ENCODE measurements around the gene PPFIBP2. TPM values are rescaled to one million over a fixed set of nuclear protein-coding genes. Genes with fewer than 3 reads are reported as not detected.

PPFIBP2 gene
- total RNA-seq: 10 to 100 TPM; 63.5 to 81.1 TPM
- long read RNA-seq, transcript PPFIBP2-216 (20 exons, 2,965 nt): major isoform, 10 of 30 reads
- long read RNA-seq, partial matches to known transcripts: 8 of 30 reads
- long read RNA-seq, other reads (novel, unspliced or antisense): 10 of 30 reads

DNA sequence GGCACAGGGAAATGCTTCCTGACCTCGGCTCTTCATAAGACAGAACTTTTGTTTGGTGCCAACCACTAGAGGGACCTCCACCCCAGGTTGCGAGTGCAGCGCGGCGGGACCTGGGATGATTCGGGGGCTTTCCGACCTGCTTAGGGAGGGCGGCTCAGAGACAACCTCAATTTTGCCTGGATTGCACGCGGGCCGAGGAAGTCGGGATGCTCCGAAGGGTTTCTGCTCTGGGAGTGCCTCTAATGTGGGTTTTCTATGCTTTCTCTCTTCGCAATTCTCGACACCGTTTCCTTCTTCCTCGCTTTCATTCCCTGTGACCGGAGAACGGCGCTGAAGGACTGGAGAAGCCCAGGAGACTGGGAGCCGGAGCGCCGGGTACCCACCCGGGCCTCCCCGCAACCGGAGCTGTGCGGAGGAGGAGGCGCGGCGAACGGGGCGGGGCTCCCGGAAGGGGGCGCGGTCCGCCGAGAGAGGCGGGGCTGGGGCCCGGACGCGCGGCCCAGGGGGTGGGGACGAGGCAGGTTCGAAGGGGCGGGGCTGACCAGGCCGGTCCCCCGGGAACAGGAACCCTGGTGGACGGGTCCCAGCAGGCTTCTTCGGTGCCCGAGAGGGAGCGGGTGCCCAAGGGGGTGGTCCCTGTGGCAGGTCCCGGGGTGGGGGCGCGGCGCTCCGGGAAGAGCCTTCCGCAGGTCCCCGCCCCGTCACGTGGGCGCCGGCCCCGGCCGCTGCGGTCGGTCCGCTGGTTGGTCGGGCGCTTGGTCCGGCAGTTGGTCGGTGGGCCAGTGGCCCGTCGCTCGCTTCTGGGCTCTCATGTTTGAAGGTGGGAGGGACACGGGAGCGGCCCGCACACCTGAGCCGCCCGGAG is at the start of gene PPFIBP2:
TSS of gene PPFIBP2 (plus strand) at position 766 of the 865 bp plus-strand sequence. CDS start 35,477 bp downstream, outside the sequence.
- intact Hi-C loops (cut with DNase I, micrococcal nuclease): no loop called here
- DNase-seq (peak; percentile 85 to 89), ATAC-seq (peak; percentile 89)

DNA sequence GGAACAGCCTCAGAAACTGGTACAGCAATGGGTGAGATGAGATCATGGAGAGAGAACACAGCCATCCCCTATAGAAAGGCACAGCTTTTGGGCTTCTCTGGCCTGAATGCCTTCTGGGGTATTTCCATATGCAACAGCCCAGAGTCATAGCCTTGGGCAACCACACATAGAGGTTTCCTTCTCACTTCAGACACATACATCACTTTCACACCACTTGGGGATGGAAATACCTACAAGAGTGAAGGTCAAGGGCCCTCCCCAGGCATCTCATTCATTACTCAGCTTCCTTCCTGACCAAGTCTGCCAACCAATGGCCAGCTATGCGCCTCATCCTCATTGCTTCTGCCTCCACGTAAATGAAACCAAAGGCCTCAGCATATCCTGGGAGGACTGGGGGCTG is 46.1 kb upstream of the PPFIBP2 start:
- ATAC-seq (no peak), DNase-seq (no peak)
- intact Hi-C loops (cut with DNase I, micrococcal nuclease): no loop called here

DNA sequence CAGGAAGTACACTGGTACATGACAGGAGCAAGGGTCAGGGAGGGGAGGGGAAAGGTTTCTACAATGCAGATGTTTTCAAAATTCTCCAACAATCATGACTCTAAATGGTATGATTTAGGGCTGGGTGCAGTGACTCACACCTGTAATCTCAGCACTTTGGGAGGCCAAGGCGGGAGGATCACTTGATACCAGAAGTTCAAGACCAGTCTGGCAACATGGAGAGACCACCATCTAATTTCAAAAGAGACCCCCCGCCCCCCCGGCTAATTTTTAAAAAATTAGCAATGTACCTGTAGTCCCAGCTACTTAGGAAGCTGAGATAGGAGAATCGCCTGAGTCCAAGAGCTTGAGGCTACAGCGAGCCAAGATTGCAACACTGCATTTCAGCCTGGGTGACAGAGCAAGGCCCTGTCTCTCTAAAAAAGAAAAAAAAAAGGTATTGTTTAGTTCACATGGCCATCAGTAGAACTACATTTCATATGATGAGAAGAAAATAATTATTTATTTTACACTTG is 44.4 kb upstream of the PPFIBP2 start:
- ATAC-seq (no peak), DNase-seq (no peak)
- intact Hi-C loops (cut with DNase I, micrococcal nuclease): no loop called here

DNA sequence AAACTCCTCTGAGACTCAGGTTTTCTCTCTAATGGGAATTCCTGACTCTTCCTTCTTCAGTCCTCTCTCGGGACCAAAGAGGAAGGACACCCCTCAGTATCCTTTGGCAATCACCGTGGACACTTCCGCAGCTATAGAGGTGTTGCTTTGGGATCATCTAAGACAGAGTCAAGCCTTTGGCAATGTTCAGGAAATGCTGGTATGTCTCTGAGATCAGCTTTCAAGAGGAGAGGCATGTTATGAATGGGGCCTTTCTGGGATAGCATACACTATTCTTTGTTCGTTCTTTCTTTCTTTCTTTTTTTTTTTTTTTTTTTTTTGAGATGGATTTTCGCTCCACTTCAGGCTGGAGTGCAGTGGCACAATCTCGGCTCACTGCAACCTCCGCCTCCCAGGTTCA is 42.7 kb upstream of the PPFIBP2 start:
- no peak for DNase-seq
- no peak for ATAC-seq
- intact Hi-C loops (cut with DNase I, micrococcal nuclease): no loop called here

DNA sequence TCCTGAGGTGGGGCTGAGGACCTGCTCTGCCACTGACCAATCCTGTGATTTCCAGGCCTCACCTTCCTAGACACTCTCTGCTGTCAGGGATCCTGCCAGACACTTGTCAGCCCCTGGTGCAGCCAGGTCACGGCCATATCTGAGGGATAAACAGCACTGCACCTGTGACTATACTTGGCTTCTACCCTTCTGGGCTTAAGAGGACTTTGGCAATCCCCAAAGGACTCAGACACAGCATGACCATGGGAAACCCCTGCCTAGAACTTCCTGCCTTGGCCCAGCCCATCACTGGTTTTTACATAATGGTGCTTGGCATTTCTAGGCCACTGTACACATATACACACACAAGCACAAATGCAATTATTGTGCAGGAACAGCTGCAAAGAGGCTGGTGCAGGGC is 40.1 kb upstream of the PPFIBP2 start:
- ATAC-seq (no peak), DNase-seq (no peak)
- intact Hi-C loops (cut with DNase I, micrococcal nuclease): no loop called here

DNA sequence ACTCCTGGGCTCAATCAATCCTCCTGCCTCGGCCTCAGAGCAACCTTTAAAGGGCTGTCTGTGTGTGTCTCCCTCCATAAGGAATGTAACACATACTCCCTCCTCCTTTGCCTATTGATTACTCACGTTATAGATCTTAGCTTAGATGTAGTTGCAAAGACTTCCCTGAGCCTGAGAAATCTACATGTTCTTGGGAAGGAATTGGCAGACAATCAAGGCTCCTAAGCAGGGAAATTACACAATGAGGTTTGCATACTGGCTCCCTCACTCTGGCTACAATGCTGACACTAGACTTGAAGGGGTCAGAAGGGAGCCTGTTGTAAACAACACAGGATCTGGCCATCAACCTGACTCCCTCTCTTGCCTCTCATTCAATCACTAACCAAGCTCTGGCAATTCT is 33.7 kb upstream of the PPFIBP2 start:
- DNase-seq (no peak), ATAC-seq (no peak)
- intact Hi-C loops (cut with DNase I, micrococcal nuclease): no loop called here

DNA sequence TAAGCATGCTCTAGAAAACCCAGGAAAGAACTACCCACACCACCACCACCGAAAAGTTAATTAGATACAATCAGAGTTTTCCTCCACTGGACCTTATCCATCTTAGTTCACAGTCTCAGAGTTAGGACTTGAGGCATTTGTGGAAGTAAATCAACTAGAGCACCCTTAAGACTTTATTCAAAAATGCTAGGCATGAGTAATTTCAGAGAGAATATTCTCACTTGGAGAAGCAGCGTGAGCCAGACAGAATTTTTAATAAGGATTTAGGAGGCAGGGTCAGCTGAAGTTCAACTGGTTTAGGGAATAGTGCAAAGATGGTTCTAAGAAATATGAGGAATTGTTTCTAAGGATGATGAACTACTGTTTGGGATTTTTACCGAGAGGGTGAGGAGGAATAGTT is 29.7 kb upstream of the PPFIBP2 start:
- ATAC-seq: no peak
- intact Hi-C loops (cut with DNase I, micrococcal nuclease): no loop called here
- DNase-seq: no peak

DNA sequence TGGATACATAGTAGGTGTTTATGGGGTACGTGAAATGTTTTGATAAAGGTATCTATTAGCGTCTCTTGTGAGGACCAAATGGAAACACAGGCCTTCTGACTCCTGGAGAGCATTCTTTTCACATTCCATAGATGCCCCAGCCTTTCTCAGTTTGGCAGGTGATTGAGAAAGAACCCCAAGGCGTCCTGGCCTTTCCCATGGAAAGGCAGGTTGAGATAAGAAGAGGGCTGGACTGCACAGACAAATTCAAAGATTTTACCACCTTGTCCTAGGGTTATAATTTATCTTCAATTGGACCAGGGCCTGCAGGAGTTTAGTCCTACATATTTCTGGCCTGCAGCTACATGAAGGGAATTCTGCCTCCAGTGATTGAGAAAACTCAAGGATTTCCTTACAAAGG is 29.2 kb upstream of the PPFIBP2 start:
- intact Hi-C loops (cut with DNase I, micrococcal nuclease): no loop called here
- no peak for ATAC-seq
- DNase-seq: no peak

DNA sequence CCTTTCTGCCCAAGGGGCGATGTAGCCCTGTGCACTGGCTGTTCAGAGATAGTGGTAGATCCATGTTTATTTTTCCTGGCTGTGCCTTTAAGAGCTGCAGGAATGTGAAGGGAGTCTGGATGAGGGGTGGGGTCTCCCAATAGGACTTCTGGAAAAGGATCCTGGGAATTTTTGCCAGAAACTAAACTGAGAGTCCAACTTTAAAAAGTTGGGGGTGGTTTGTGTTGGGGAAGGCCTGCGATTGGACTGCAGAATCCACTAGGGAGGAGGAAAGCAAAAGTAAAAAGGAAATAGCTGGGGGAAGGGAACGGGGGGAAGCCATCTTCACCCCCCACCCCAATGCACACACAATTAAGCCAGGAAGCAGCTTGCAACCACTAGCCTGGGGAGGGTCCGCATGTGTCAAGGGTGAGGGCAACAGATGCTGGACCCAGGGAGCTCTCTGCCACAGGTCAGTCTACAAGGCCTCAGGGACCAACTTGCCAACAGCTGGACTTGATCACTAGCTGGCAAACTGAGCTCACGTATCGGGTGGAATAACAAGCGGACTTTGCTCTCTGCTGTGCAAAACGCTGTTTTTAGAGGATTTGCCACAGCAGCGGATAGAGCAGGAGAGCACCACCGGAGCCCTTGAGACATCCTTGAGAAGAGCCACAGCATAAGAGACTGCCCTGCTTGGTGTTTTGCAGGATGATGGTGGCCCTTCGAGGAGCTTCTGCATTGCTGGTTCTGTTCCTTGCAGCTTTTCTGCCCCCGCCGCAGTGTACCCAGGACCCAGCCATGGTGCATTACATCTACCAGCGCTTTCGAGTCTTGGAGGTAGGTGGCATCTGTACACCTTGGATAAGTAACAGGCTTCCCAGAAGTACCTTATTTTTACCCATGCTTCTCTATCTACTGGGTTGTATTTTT is 28.4 kb upstream of the PPFIBP2 start, which contains the start of gene OLFML1:
TSS of gene OLFML1 (plus strand) at position 321 of the 912 bp plus-strand sequence. CDS start at position 691, 370 bp downstream.
- intact Hi-C loops (cut with DNase I, micrococcal nuclease): no loop called here
- no peak for ATAC-seq
- DNase-seq: no peak

DNA sequence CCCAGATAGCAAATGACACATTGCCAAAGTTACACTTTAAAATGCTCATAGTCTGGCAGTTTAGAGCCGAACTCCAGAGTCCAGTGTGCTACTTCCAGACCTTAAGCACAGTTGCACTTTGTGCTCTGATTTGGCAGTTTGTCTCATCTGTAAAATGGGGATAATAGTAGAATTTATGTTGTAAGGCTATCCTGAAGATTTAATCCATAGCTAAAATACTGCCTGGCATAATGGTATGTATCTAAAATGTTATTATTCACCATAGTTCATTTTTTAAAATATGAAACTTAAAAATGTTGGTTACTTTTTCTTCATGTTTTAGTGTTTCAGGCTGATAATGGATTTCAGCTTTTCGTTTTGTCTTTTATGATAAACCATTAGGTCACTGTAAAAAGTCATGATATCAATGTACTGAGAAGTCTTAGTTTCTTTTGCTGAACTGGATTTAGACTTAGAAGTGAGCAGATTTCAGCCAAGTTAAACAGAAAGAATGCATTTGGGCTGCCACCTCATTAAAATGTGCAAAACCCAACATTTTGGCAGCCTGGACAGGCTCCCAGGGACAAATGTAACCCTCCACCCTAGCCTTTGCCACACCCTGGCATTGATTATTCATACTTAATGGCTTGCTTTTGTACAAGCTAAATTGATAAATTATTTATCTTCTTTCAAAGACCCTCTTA is 27.6 kb upstream of the PPFIBP2 start:
- DNase-seq (no peak), ATAC-seq (no peak)
- intact Hi-C loops (cut with DNase I, micrococcal nuclease): no loop called here

DNA sequence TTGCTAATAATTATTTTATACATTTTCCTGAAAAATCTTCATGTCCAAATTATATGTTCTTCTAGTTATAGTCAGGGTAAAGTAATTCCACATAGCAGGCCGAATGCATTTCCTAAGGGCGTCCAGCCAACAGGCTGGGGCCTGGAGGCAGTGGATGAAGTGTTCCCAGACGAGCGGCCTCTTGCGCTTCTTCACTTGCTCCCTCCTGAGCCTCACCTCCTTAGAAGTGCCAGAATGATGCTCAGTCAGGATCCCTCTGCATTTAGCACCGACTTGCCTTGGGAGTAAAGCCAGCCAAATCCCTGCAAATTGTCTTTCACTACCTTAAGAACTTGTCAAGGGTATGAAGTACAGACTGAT is 27.0 kb upstream of the PPFIBP2 start:
- intact Hi-C loops (cut with DNase I, micrococcal nuclease): no loop called here
- ATAC-seq (no peak), DNase-seq (no peak)

DNA sequence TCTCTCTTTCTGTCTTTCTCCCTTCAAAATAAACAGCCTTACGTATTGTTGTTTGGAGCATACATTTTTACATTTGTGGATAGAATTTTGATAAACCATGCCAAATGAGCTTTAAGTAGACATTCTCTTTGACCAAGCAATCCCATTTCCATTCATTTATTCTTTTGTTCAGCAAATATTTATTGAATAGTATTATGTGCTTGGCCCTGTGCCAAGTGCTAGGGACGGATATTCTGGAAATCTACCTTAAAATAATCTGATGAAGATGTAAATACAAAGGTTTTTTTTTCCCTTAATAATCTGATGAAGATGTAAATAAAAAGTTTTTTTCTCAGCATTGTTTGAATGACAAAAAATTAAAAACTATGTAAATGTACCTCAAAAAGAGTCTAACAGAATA is 26.4 kb upstream of the PPFIBP2 start:
- intact Hi-C loops (cut with DNase I, micrococcal nuclease): no loop called here
- ATAC-seq (no peak), DNase-seq (no peak)

DNA sequence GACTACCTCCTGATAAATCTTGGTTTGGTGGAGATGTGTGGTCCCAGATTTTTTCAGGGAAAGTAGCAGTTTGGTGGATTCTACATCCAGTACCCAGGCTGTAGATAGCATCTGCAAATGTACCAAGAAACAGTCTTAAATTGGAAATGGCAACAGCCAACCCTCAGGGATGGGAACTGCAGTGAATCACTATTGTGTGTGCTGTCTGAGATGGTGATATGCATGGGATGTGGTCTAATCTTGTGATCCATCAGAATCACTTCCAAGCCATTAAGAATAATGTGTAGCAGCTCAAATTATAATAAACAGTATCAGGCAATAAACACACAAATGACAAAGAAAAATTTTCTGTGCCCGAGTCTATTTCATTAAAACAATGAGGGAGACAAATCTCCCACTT is 25.1 kb upstream of the PPFIBP2 start:
- ATAC-seq: no peak
- DNase-seq: no peak
- intact Hi-C loops (cut with DNase I, micrococcal nuclease): no loop called here

DNA sequence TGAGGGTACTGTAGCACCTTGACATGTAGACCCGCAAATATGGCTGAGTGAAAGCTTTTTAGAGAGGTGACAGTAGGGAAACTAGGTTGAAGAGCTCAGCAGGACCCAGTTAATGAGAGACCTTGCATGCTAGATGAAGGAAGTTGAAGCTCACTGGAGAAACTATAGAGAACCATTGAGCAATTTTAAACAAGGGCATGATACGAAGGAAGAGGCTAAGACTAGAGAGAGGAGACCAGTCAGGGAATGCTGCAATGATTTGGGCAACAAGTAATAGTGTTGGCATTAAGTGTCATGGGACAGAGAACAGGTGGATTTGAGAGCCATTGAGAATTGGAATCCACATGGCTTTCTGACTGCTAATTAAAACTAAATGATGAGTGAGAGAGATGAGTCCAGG is 24.4 kb upstream of the PPFIBP2 start:
- intact Hi-C loops (cut with DNase I, micrococcal nuclease): no loop called here
- ATAC-seq (no peak), DNase-seq (no peak)

DNA sequence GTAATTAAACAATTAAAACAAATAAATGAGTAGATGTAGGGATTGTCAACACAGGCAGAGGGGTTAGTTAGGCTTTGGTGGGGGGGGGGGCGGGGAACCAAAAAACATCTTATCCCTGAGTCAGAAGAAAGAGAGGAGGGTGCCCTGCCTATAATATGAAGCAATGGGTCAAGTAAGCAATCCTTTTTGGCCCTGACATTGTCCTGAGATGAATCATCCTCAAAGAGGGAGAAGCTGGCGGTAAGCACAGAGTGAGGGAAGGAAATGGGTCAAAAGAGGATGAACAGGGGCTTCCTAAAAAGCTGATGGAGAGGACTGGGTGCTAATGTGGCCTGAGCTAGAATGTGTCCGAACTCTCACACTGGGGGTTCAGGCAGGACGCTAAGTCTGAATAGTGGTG is 23.7 kb upstream of the PPFIBP2 start:
- ATAC-seq (no peak), DNase-seq (no peak)
- intact Hi-C loops (cut with DNase I, micrococcal nuclease): no loop called here

DNA sequence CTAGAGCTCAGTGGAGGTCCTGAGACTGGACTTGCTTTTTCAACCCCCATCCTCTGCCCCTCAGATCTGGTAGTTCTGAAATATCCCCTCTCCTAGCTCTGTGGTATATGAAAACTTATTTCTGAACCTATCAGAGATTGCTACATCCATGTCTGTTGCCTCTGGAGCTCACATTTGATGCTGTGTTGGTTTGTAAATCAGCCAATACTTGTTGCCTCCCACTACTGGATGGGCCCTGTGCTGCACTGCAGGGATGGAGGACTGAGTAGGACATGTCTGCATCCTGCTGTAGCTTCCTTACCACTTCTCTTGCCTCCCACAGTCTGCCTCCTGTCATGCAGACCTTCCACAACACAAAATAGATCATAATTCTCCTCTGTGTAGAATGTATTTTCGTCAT is 23.3 kb upstream of the PPFIBP2 start:
- no peak for DNase-seq
- intact Hi-C loops (cut with DNase I, micrococcal nuclease): no loop called here
- no peak for ATAC-seq

DNA sequence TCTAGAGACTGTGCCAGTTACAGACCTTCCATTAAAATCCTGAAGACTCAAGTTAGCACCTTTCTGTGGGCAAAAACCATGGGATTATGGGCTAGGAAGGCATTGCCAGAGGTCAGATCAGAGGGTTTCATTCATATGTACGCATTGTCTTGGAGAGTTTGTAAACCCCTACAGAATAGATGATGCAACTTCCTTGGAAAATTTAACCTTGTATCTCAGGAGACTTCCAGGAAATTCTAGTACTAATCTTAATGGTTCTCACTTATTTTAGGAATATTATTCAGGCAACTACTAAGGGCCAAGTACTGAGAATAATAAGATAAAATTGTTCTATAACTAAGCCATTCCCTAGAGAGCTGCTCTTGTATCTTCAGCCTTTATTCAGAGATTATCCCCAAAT is 21.5 kb upstream of the PPFIBP2 start:
- ATAC-seq (no peak), DNase-seq (no peak)
- intact Hi-C loops (cut with DNase I, micrococcal nuclease): no loop called here

DNA sequence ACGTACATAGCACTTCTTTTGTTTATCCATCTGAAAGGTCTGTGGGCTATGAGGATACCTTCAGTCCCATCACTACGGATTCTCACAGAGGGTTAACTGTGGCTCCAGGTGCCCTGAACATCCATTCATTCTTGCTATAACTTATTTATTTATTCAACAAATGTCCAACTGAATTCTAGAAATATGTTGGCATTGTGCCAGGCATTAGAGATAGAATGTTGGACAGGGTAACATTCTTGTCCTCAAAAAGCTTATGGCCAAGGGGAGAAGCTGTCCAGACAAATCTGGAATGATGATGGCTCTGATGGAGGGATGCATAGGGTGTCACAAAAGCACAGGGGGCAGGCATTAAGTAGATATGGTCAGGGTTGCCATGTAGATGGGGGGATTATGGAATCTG is 20.1 kb upstream of the PPFIBP2 start:
- intact Hi-C loops (cut with DNase I, micrococcal nuclease): no loop called here
- ATAC-seq: no peak
- DNase-seq: no peak

Data from left colon (tissue), 2 donors.